DLD1 (cell line): ENCODE measurements around the gene WLS.
"Not testable (repeated sequence)": the region's sequence is repeated elsewhere in the genome, so short reads cannot be mapped to it uniquely, and the experiment has no call there.

Source experiments
- in situ Hi-C: cut with HindIII; loops from 2 replicates; pipeline ENCODE4 v1.10.0; 2017; ENCODE audit warnings: low sequenced_read_pairs

The WLS gene

GRCh38 chr1:68168545-68169171 lies 63.7 kb downstream of the WLS start:
- in situ Hi-C loops = no loop called here

GRCh38 chr1:68167211-68167610 lies 65.1 kb downstream of the WLS start:
- in situ Hi-C loops = no loop called here

- in situ Hi-C loops = no loop called here
Observed at GRCh38 chr1:68166348-68166747, 66.0 kb downstream of the WLS start.

- in situ Hi-C loops = no loop called here
Observed at GRCh38 chr1:68165665-68166064, 66.7 kb downstream of the WLS start.

- in situ Hi-C loops = no loop called here
Observed at GRCh38 chr1:68164918-68165317, 67.4 kb downstream of the WLS start.

GRCh38 chr1:68163220-68163619 lies 69.1 kb downstream of the WLS start:
- in situ Hi-C loops = no loop called here

- in situ Hi-C loops = no loop called here
Observed at GRCh38 chr1:68162761-68163160, 69.6 kb downstream of the WLS start.

GRCh38 chr1:68161672-68162071 lies 70.7 kb downstream of the WLS start:
- in situ Hi-C loops = not testable (repeated sequence)

- in situ Hi-C loops = not testable (repeated sequence)
Observed at GRCh38 chr1:68160935-68161334, 71.4 kb downstream of the WLS start.

GRCh38 chr1:68160021-68160420 lies 72.3 kb downstream of the WLS start:
- in situ Hi-C loops = no loop called here

GRCh38 chr1:68158837-68159236 lies 73.5 kb downstream of the WLS start:
- in situ Hi-C loops = no loop called here

- in situ Hi-C loops = no loop called here
Observed at GRCh38 chr1:68157416-68157815, 74.9 kb downstream of the WLS start.

GRCh38 chr1:68151690-68152089 lies 80.6 kb downstream of the WLS start:
- in situ Hi-C loops = no loop called here

- in situ Hi-C loops = loop anchor here (25.0 kb wide), 1 partner anchor 187 kb away; no protein-coding TSS in a partner anchor
Observed at GRCh38 chr1:68149907-68150306, 82.4 kb downstream of the WLS start.

- in situ Hi-C loops = loop anchor here (25.0 kb wide), 1 partner anchor 188 kb away; no protein-coding TSS in a partner anchor
Observed at GRCh38 chr1:68149110-68149798, 83.1 kb downstream of the WLS start.

- in situ Hi-C loops = loop anchor here (25.0 kb wide), 1 partner anchor 189 kb away; no protein-coding TSS in a partner anchor
Observed at GRCh38 chr1:68148631-68149030, 83.7 kb downstream of the WLS start.

GRCh38 chr1:68147534-68148171 lies 84.7 kb downstream of the WLS start:
- in situ Hi-C loops = loop anchor here (25.0 kb wide), 1 partner anchor 190 kb away; no protein-coding TSS in a partner anchor

- in situ Hi-C loops = loop anchor here (25.0 kb wide), 1 partner anchor 192 kb away; no protein-coding TSS in a partner anchor
Observed at GRCh38 chr1:68145418-68146126, 86.8 kb downstream of the WLS start.

GRCh38 chr1:68144856-68145255 lies 87.5 kb downstream of the WLS start:
- in situ Hi-C loops = loop anchor here (25.0 kb wide), 1 partner anchor 192 kb away; no protein-coding TSS in a partner anchor

- in situ Hi-C loops = loop anchor here (25.0 kb wide), 1 partner anchor 194 kb away; no protein-coding TSS in a partner anchor
Observed at GRCh38 chr1:68143633-68144032, 88.7 kb downstream of the WLS start.

- in situ Hi-C loops = loop anchor here (25.0 kb wide), 1 partner anchor 195 kb away; no protein-coding TSS in a partner anchor
Observed at GRCh38 chr1:68142461-68142860, 89.9 kb downstream of the WLS start.
